ENCODE data around the gene CTBP2. TPM values are rescaled to one million over a fixed set of nuclear protein-coding genes. Genes with fewer than 3 reads are reported as not detected.

CTBP2 gene
- total RNA-seq, 1 donor from 2014 or later, result 127 TPM

GRCh38 chr10:125029584-125030242 lies 130.7 kb downstream of the CTBP2 start:
- H3K9me3 Mint-ChIP-seq, result no peaks in the 10 kb centered on the region
- DNase-seq (ENCODE audit: low read depth, low spot score), result no peak
- no peaks in the 10 kb centered on the region for H3K27me3 Mint-ChIP-seq (ENCODE audit: low read depth)
- H3K4me1 Mint-ChIP-seq, result peaks cover 34% of the 10 kb centered on the region
- no peak overlapping the region for H3K4me3 Mint-ChIP-seq
- H3K36me3 Mint-ChIP-seq (ENCODE audit: low read depth), result peaks cover 8% of the 10 kb centered on the region
- TF ChIP-seq CTCF (conservative IDR thresholded peaks at IDR 0.05), result no peak
- peak overlapping the region; percentile 14 for H3K27ac Mint-ChIP-seq (ENCODE audit: unreplicated experiment)

GRCh38 chr10:125027871-125028869 lies 132.2 kb downstream of the CTBP2 start:
- no peaks in the 10 kb centered on the region for H3K9me3 Mint-ChIP-seq
- H3K4me3 Mint-ChIP-seq, result no peak overlapping the region
- H3K27ac Mint-ChIP-seq (ENCODE audit: unreplicated experiment), result peak overlapping the region; percentile 5
- H3K36me3 Mint-ChIP-seq (ENCODE audit: low read depth), result peaks cover 8% of the 10 kb centered on the region
- DNase-seq (ENCODE audit: low read depth, low spot score), result no peak
- H3K4me1 Mint-ChIP-seq, result peaks cover 46% of the 10 kb centered on the region
- no peak for TF ChIP-seq CTCF (conservative IDR thresholded peaks at IDR 0.05)
- H3K27me3 Mint-ChIP-seq (ENCODE audit: low read depth), result no peaks in the 10 kb centered on the region

DNA sequence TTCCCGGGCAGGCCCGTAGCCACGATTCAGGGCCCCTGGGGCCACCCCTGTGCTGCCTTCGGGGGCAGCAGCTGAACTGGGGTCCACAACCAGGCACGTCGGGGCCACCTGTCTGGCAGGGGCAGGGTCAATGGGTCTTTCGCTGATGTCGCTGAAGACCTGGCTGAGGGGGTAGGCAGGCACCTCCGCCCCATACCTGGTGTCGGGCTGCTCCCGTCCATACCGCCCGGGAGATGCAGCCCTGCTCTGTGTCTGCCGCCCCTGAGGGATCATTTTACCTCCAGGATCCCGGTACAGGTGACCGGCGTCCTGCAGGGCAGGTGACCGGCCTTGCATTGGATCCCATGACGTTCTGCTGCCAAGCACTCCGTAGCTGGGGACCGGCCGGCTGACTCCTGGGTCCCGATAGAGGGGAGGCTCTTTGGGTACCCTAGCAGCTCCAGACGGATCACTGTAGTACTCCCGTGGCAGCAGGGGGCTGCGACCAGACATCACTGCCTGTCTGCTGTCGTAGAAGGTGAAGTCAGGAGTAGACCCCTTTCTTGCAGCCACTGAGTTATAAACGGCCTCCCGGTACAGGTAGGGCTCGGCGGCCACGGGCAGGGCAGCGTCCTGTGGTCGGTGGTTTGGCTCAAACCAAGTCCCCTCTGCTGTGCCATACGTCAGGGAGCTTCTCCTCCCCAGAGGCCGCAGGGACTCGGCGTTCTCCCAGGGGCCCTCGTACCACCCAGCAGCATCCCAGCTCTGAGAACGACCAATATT lies 133.2 kb downstream of the CTBP2 start:
- H3K36me3 Mint-ChIP-seq (ENCODE audit: low read depth), result peaks cover 11% of the 10 kb centered on the region
- H3K4me1 Mint-ChIP-seq, result peaks cover 49% of the 10 kb centered on the region

DNA sequence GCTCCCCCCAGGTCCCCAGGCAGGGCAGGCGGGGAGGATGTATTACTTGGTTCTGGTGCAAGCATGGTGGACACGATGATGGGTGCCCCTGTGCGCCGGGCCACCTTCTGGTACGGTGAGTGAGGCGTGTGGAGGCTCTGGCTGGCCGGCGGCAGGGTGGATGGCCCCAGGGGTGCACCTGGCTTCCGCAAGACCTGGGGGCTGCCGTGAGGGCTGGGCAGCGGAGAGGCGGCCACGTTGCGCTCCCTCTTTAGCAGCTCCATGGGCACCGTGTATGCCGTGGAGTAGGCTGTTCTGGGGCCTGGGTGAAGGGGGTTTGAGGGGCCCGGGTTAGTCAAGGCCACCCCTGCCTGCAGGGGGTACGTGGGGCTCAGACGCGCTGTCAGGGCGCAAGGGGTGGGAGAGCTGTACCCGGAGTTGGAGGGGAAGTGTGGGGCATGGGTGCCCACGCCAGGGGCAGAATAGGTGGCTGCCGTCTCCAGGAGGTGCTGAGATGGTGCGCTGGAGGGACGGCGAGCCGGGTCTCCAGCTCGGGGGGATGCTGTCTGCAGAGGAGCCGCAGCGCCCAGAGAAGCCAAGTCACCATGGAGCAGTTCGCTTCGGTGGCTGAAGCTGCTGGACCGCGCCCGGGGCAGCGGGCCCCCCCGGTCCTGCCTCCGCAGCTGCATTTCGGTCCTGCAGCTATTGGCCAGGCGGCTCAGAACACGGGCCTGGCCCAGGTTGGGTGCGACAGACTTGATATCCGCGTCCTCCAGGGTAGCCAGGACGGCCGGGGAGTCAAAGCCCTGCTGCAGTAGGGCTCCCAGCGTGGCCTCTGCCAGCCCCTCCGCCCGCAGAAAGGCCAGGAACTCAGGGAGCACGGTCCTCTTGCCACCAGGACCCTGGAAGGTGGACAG lies 134.1 kb downstream of the CTBP2 start:
- DNase-seq (ENCODE audit: low read depth, low spot score), result no peak
- no peak overlapping the region for H3K4me3 Mint-ChIP-seq
- peak overlapping the region; percentile 5 for H3K27ac Mint-ChIP-seq (ENCODE audit: unreplicated experiment)
- H3K36me3 Mint-ChIP-seq (ENCODE audit: low read depth), result peaks cover 14% of the 10 kb centered on the region
- H3K4me1 Mint-ChIP-seq, result peaks cover 52% of the 10 kb centered on the region
- H3K27me3 Mint-ChIP-seq (ENCODE audit: low read depth), result no peaks in the 10 kb centered on the region
- TF ChIP-seq CTCF (conservative IDR thresholded peaks at IDR 0.05), result no peak
- no peaks in the 10 kb centered on the region for H3K9me3 Mint-ChIP-seq

More for the DNA sequence above, 133.2 kb downstream of the CTBP2 start:
- Mint-ChIP-seq H3K27me3 (ENCODE audit: low read depth) (no peaks in the 10 kb centered on the region), H3K9me3 (no peaks in the 10 kb centered on the region), H3K4me3 (no peak overlapping the region), H3K27ac (ENCODE audit: unreplicated experiment) (no peak overlapping the region)
- no peak for TF ChIP-seq CTCF (conservative IDR thresholded peaks at IDR 0.05)
- no peak for DNase-seq (ENCODE audit: low read depth, low spot score)
